ENCODE measurements around the gene MEMO1. TPM values are rescaled to one million over a fixed set of nuclear protein-coding genes. Genes with fewer than 3 reads are reported as not detected.

MEMO1 gene
- polyA plus RNA-seq, 1 experiment = 64.5 TPM

DNA sequence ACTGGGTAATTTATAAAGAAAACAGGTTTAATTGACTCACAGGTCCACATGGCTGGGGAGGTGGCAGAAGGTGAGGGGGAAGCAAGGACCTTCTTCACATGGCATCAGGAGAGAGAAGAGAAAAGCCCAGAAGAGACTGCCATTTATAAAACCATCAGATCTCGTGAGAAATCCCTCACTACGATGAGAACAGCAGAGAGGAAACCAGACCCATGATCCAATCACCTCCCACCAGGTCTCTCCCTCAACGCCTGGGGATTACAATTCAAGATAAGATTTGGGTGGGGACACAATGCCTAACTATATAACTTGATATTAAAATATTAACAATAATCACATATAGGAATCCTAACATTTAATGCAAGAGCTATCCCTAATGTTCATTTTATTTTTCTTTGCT lies 31.8 kb downstream of the MEMO1 start:
- H3K27ac ChIP-seq (ENCODE audit: low read depth, low read length) = no peak overlapping the region
- H3K9me3 ChIP-seq (ENCODE audit: control insufficient read depth, insufficient read depth, low read length) = no peaks in the 10 kb centered on the region
- no peak for TF ChIP-seq CTCF (IDR thresholded peaks at IDR 0.05; ENCODE audit: low read depth, low read length)
- no peak overlapping the region for H3K4me3 ChIP-seq (ENCODE audit: low read depth, low read length)
- no peaks in the 10 kb centered on the region for H3K27me3 ChIP-seq (ENCODE audit: control insufficient read depth, insufficient read depth, low read length)
- no peak for DNase-seq (ENCODE audit: low read depth, low spot score)
- ChIA-PET CTCF (no interaction called here), POLR2A (no interaction called here)

GRCh38 chr2:31978436-31978835 lies 32.4 kb downstream of the MEMO1 start:
- Histone ChIP-seq H3K27me3 (ENCODE audit: control insufficient read depth, insufficient read depth, low read length) (no peaks in the 10 kb centered on the region), H3K9me3 (ENCODE audit: control insufficient read depth, insufficient read depth, low read length) (no peaks in the 10 kb centered on the region), H3K4me3 (ENCODE audit: low read depth, low read length) (no peak overlapping the region), H3K27ac (ENCODE audit: low read depth, low read length) (no peak overlapping the region)
- no peak for TF ChIP-seq CTCF (IDR thresholded peaks at IDR 0.05; ENCODE audit: low read depth, low read length)
- ChIA-PET CTCF (no interaction called here), POLR2A (no interaction called here)
- DNase-seq (ENCODE audit: low read depth, low spot score) = no peak

DNA sequence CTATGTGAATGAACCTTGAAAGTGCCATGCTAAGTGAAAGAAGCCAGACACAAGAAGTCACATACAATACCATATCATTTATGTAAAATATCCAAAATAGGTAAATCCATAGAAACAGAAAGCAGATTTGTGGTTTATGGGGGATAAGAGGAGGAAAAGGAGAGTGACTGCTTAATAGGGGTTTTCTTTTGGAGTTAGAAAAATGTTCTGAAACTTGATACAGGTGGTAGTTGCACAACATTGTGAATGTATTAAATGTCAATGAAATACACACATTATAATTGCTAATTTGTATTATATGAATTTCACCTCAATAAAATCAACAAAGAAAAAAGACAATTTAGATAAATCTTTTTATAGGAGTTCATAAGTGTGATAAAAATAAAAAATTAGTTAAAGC lies 37.1 kb downstream of the MEMO1 start:
- Histone ChIP-seq H3K9me3 (ENCODE audit: control insufficient read depth, insufficient read depth, low read length) (no peaks in the 10 kb centered on the region), H3K4me3 (ENCODE audit: low read depth, low read length) (no peak overlapping the region), H3K27me3 (ENCODE audit: control insufficient read depth, insufficient read depth, low read length) (no peaks in the 10 kb centered on the region), H3K27ac (ENCODE audit: low read depth, low read length) (no peak overlapping the region)
- POLR2A ChIA-PET = no interaction called here
- CTCF ChIA-PET = no interaction called here
- DNase-seq (ENCODE audit: low read depth, low spot score) = no peak
- no peak for TF ChIP-seq CTCF (IDR thresholded peaks at IDR 0.05; ENCODE audit: low read depth, low read length)

DNA sequence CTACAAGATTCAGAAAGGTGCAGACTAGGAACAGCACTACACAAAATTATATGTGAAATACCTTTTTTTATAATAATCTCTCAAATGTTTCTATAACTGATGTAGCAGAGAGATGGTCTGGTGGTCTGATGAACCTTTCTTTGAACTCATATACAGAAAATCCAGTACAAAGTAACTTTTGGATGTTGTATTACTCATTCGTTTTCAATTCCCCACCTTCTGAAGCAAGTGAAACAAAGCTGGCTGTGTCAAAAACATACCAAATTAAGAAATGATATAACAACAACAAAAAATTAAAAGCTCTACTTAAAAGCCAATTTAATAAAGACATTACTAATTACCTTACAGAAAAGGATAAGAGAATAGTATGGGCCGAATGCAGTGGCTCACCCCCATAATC lies 38.7 kb downstream of the MEMO1 start:
- Histone ChIP-seq H3K27ac (ENCODE audit: low read depth, low read length) (no peak overlapping the region), H3K4me3 (ENCODE audit: low read depth, low read length) (no peak overlapping the region), H3K27me3 (ENCODE audit: control insufficient read depth, insufficient read depth, low read length) (no peaks in the 10 kb centered on the region), H3K9me3 (ENCODE audit: control insufficient read depth, insufficient read depth, low read length) (no peaks in the 10 kb centered on the region)
- TF ChIP-seq CTCF (IDR thresholded peaks at IDR 0.05; ENCODE audit: low read depth, low read length) = no peak
- ChIA-PET CTCF (interaction anchor here (0.5 kb wide), 1 partner anchor 134 kb away, joined by 5 read pairs; no protein-coding TSS in a partner anchor), POLR2A (interaction anchor here (0.5 kb wide), 1 partner anchor 19 kb away, joined by 5 read pairs; no protein-coding TSS in a partner anchor)
- DNase-seq (ENCODE audit: low read depth, low spot score) = no peak

- ChIA-PET POLR2A (no interaction called here), CTCF (interaction anchor here (1.5 kb wide), 1 partner anchor 16 kb away, joined by 3 read pairs; no protein-coding TSS in a partner anchor)
- DNase-seq (ENCODE audit: low read depth, low spot score) = no peak
- Histone ChIP-seq H3K4me3 (ENCODE audit: low read depth, low read length) (no peak overlapping the region), H3K9me3 (ENCODE audit: control insufficient read depth, insufficient read depth, low read length) (no peaks in the 10 kb centered on the region), H3K27me3 (ENCODE audit: control insufficient read depth, insufficient read depth, low read length) (no peaks in the 10 kb centered on the region), H3K27ac (ENCODE audit: low read depth, low read length) (no peak overlapping the region)
- TF ChIP-seq CTCF (IDR thresholded peaks at IDR 0.05; ENCODE audit: low read depth, low read length) = no peak
These were observed 41.6 kb downstream of the MEMO1 start for GRCh38 chr2:31969178-31969577.
